ENCODE data around the gene ACTN3.

DNA sequence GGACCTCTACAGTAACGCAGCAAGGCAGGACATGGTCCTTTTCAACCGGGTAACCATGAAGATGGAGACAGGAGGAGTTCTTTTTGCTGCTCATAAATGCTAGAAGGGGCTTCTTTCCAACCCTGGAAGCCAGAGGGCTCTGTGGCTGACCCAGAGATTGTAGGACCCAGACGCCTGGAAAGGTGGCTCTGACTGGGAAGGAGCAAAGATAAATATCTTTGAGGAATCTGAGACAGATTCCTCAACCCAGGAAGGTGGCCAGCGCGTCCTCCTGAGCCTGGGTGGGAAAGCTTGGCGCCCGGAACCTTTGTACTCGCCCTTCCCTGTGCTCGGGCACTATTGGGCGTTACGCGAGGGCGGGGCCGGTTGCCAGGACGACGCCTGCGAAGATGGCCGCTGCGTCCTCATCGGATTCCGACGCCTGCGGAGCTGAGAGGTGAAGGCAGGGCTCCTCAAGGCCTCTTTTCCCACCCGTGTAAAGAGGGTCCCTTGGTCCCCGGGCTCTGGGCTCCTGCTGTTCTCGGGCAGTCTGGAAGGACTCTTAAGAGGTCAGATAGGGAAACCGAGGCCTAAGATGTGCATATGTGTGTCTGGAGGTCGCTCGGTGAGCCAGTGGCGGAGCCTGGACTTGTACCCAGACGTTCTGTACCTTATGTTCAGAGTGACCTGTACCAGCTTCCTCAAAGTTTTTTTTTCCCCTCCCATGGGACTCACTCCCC, 36.3 kb upstream of the ACTN3 start, which contains the start of gene BBS1:
- TF ChIP-seq, protein P1, sequence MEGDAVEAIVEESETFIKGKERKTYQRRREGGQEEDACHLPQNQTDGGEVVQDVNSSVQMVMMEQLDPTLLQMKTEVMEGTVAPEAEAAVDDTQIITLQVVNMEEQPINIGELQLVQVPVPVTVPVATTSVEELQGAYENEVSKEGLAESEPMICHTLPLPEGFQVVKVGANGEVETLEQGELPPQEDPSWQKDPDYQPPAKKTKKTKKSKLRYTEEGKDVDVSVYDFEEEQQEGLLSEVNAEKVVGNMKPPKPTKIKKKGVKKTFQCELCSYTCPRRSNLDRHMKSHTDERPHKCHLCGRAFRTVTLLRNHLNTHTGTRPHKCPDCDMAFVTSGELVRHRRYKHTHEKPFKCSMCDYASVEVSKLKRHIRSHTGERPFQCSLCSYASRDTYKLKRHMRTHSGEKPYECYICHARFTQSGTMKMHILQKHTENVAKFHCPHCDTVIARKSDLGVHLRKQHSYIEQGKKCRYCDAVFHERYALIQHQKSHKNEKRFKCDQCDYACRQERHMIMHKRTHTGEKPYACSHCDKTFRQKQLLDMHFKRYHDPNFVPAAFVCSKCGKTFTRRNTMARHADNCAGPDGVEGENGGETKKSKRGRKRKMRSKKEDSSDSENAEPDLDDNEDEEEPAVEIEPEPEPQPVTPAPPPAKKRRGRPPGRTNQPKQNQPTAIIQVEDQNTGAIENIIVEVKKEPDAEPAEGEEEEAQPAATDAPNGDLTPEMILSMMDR (IDR thresholded peaks at IDR 0.05): peak in 1 of 12 donors; percentile 19
- TF ChIP-seq POLR2A (IDR thresholded peaks at IDR 0.05): peak in 1 of 2 donors; percentile 40

Measured in heart left ventricle (tissue), 13 donors.